HFFc6 (cell line): ENCODE measurements around the gene BMPR1B. TPM values are rescaled to one million over a fixed set of nuclear protein-coding genes. Genes with fewer than 3 reads are reported as not detected.

Experiments
- DNase-seq: peaks from one replicate; pipeline ENCODE4 v3.0.0-alpha.2; 2018
- H3K27ac Mint-ChIP-seq: 2 replicates; pipeline ENCODE4 v1.8.0; 2020; ENCODE audit warnings: mild to moderate bottlenecking, mixed read lengths
- H3K27me3 Mint-ChIP-seq: 2 replicates; pipeline ENCODE4 v1.8.0; 2021; ENCODE audit warnings: mild to moderate bottlenecking, moderate library complexity, mixed read lengths; ENCODE audit not compliant: insufficient read depth
- H3K36me3 Mint-ChIP-seq: 2 replicates; pipeline ENCODE4 v1.8.0; 2021; ENCODE audit warnings: low read depth, mixed read lengths
- H3K4me1 Mint-ChIP-seq: 2 replicates; pipeline ENCODE4 v1.8.0; 2020; ENCODE audit warnings: low read depth, mixed read lengths
- H3K4me3 Mint-ChIP-seq: 2 replicates; pipeline ENCODE4 v1.8.0; 2020; ENCODE audit warnings: mild to moderate bottlenecking, moderate library complexity, mixed read lengths
- H3K9me3 Mint-ChIP-seq: 2 replicates; pipeline ENCODE4 v1.8.0; 2020; ENCODE audit warnings: mild to moderate bottlenecking, mixed read lengths
- total RNA-seq, 6 experiments: library from RNA; stranded (reverse); fragmentation: NEBNext Ultra II Directional; extraction: Animal tissue kit (Norgen Biotek cat#: 25700); gene quantifications; 2 replicates in 1 of 6; 3 replicates in 5 of 6; pipeline ENCODE4 v1.2.3, GENCODE V29; 2021
- TF ChIP-seq, protein P1 (sequence below): fragments of 200-600 bp; sonication (generic); IDR thresholded peaks from 2 replicates; pipeline ENCODE4 v1.5.0; 2021; ENCODE audit warnings: antibody characterized with exemption, mild to moderate bottlenecking

Gene BMPR1B
- total RNA-seq, 6 experiments from 2014 or later = not detected

- DNase-seq = no peak
- no peak overlapping the region for H3K4me3 Mint-ChIP-seq
Measured at GRCh38 chr4:94939791-94940519, 182.2 kb downstream of the BMPR1B start.

GRCh38 chr4:94940520-94940908 lies 182.8 kb downstream of the BMPR1B start:
- TF ChIP-seq, protein P1, sequence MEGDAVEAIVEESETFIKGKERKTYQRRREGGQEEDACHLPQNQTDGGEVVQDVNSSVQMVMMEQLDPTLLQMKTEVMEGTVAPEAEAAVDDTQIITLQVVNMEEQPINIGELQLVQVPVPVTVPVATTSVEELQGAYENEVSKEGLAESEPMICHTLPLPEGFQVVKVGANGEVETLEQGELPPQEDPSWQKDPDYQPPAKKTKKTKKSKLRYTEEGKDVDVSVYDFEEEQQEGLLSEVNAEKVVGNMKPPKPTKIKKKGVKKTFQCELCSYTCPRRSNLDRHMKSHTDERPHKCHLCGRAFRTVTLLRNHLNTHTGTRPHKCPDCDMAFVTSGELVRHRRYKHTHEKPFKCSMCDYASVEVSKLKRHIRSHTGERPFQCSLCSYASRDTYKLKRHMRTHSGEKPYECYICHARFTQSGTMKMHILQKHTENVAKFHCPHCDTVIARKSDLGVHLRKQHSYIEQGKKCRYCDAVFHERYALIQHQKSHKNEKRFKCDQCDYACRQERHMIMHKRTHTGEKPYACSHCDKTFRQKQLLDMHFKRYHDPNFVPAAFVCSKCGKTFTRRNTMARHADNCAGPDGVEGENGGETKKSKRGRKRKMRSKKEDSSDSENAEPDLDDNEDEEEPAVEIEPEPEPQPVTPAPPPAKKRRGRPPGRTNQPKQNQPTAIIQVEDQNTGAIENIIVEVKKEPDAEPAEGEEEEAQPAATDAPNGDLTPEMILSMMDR = no peak
- no peak overlapping the region for H3K4me3 Mint-ChIP-seq
- no peaks in the 10 kb centered on the region for H3K9me3 Mint-ChIP-seq
- H3K27ac Mint-ChIP-seq = no peak overlapping the region
- peaks cover 6% of the 10 kb centered on the region for H3K27me3 Mint-ChIP-seq
- no peaks in the 10 kb centered on the region for H3K4me1 Mint-ChIP-seq
- no peaks in the 10 kb centered on the region for H3K36me3 Mint-ChIP-seq
- no peak for DNase-seq

More at GRCh38 chr4:94939791-94940519, 182.2 kb downstream of the BMPR1B start:
- no peaks in the 10 kb centered on the region for H3K36me3 Mint-ChIP-seq
- peaks cover 6% of the 10 kb centered on the region for H3K27me3 Mint-ChIP-seq
- H3K27ac Mint-ChIP-seq = no peak overlapping the region
- TF ChIP-seq, protein P1 = no peak
- H3K4me1 Mint-ChIP-seq = no peaks in the 10 kb centered on the region
- H3K9me3 Mint-ChIP-seq = no peaks in the 10 kb centered on the region

- no peak overlapping the region for H3K27ac Mint-ChIP-seq
Measured at GRCh38 chr4:94941706-94942105, 184.0 kb downstream of the BMPR1B start.

DNA sequence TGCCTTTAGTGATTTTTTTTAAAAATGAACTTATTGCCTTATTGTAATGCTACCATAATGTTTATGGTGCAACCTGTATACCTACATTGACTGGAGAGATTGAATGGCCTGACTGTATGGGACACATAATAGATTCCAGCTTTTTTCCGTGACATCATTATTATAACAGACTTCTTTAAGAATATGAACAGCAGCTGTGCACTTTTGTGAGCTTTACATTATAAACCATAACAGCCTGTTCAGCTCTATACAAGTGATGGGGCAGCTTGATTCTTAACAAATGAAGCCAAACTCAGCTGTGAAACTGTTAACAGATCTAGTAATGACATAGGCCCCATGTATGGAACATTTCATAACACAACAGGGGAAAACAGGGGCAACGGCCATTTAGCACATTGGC lies 187.0 kb downstream of the BMPR1B start:
- no peak for DNase-seq
- Mint-ChIP-seq H3K4me3 (no peak overlapping the region), H3K36me3 (no peaks in the 10 kb centered on the region), H3K4me1 (no peaks in the 10 kb centered on the region), H3K27ac (no peak overlapping the region), H3K9me3 (no peaks in the 10 kb centered on the region), H3K27me3 (peaks cover 8% of the 10 kb centered on the region)
- TF ChIP-seq, protein P1 = no peak

More at GRCh38 chr4:94941706-94942105, 184.0 kb downstream of the BMPR1B start:
- no peak for DNase-seq
- Mint-ChIP-seq H3K36me3 (no peaks in the 10 kb centered on the region), H3K4me1 (no peaks in the 10 kb centered on the region), H3K9me3 (no peaks in the 10 kb centered on the region), H3K4me3 (no peak overlapping the region), H3K27me3 (peaks cover 6% of the 10 kb centered on the region)
- TF ChIP-seq, protein P1 = no peak

DNA sequence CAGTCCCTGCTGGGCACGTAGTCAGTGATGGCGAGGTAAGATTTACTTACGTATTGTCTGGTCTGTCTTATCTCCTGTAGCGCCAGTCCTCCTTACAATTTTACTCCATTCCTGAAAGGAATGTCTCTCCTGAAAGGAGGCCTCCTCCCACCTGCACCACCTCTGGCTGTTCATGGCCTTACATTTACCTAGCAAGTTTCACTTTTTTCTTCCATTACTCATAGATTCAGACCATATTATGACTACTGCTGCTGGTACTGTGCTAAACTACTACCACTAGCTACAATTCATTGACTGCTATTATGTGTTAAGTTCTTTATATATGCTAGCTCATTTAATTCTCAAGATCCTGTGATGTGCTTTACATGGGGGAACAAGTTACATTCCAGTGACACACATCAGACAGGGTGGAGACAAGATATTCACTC lies 189.9 kb downstream of the BMPR1B start:
- DNase-seq = no peak
- Mint-ChIP-seq H3K36me3 (no peaks in the 10 kb centered on the region), H3K4me1 (no peaks in the 10 kb centered on the region), H3K9me3 (no peaks in the 10 kb centered on the region), H3K4me3 (no peak overlapping the region), H3K27me3 (peaks cover 4% of the 10 kb centered on the region; the same call in 1 of the 2 replicates), H3K27ac (no peak overlapping the region)
- TF ChIP-seq, protein P1 = no peak
